ENCODE data around the gene VCX2. TPM values are rescaled to one million over a fixed set of nuclear protein-coding genes. Genes with fewer than 3 reads are reported as not detected.

Gene VCX2
- total and polyA plus RNA-seq, 2 donors (not counting 3 experiments of a cell fraction or from before 2014, with no cell fraction given): not detected

GRCh38 chrX:8125566-8125965 is 45.5 kb downstream of the VCX2 start:
- H3K9me3 ChIP-seq (replicated peaks; ENCODE audit: control insufficient read depth, insufficient read depth, low read length): no peaks in the 10 kb centered on the region
- FAIRE-seq (no peak), DNase-seq (ENCODE audit: low read depth, low spot score) (no peak)
- H3K4me3 ChIP-seq (replicated peaks in 1 of 3; ENCODE audit: insufficient read depth in 1 of 3, low read depth in 1 of 3, low read length in 3 of 3): no peak overlapping the region
- no peak overlapping the region for H2AFZ ChIP-seq (ENCODE audit: low read depth, low read length)
- H3K27me3 ChIP-seq (ENCODE audit: control insufficient read depth in 2 of 2, insufficient read depth in 2 of 2, low read length in 2 of 2): no peaks in the 10 kb centered on the region
- H3K9ac ChIP-seq (replicated peaks; ENCODE audit: extremely low read depth, insufficient read depth, low read length): no peak overlapping the region
- H3K9me1 ChIP-seq (replicated peaks; ENCODE audit: control insufficient read depth, extremely low read depth, insufficient read depth, low read length): no peaks in the 10 kb centered on the region
- intact Hi-C loops (cut with micrococcal nuclease): no loop called here
- POLR2A ChIA-PET: no interaction called here
- H3K4me2 ChIP-seq (ENCODE audit: insufficient read depth, low read length): no peak overlapping the region
- no peaks in the 10 kb centered on the region for H3K79me2 ChIP-seq (ENCODE audit: control insufficient read depth, insufficient read depth, low read length)
- no peaks in the 10 kb centered on the region for H3K4me1 ChIP-seq (ENCODE audit: control insufficient read depth, extremely low read depth, insufficient read depth, low read length)
- dilution Hi-C loops (cut with MboI; ENCODE audit: extremely low pct_ligation_motif_present, low sequenced_read_pairs): no loop called here
- no peaks in the 10 kb centered on the region for H3K36me3 ChIP-seq (ENCODE audit: control insufficient read depth in 2 of 2, extremely low read depth in 1 of 2, insufficient read depth in 2 of 2, low read length in 2 of 2)
- H3K27ac ChIP-seq (ENCODE audit: insufficient read depth, low read depth, low read length): no peak overlapping the region
- CTCF ChIA-PET: no interaction called here
- BruUV-seq (replicated peaks): no TSS peak
- TF ChIP-seq POLR2AphosphoS5 (IDR thresholded peaks at IDR 0.05; ENCODE audit: insufficient read depth, low read depth, low read length): no peak
- no peak for TF ChIP-seq MAX (IDR thresholded peaks at IDR 0.05; ENCODE audit: insufficient read depth, insufficient read length)
- TF ChIP-seq CTCF (IDR thresholded peaks at IDR 0.05; ENCODE audit: extremely low read depth in 1 of 2, insufficient read depth in 1 of 2, low read depth in 1 of 2, low read length in 2 of 2): no peak
- no peak for TF ChIP-seq MYC (IDR thresholded peaks at IDR 0.05; ENCODE audit: low read depth, low read length)
- no peak for TF ChIP-seq EZH2 (IDR thresholded peaks at IDR 0.05; ENCODE audit: borderline replicate concordance, low read depth, low read length, severe bottlenecking)
- TF ChIP-seq POLR2A (IDR thresholded peaks at IDR 0.05; ENCODE audit: low read depth, low read length): no peak
- TF ChIP-seq GATA2 (IDR thresholded peaks at IDR 0.05; ENCODE audit: insufficient read depth, insufficient read length, low read depth, low read length): no peak
- no peaks in the 10 kb centered on the region for H4K20me1 ChIP-seq (replicated peaks; ENCODE audit: control insufficient read depth, extremely low read depth, insufficient read depth, low read length)

All from endothelial cell of umbilical vein (primary cell).